Ishikawa (cell line): ENCODE results near the gene CHMP5.

Experiments used
- CEBPB ChIP-seq: IDR thresholded peaks from 2 replicates; pipeline ENCODE4 v1.6.1; 2012
- CREB1 ChIP-seq: IDR thresholded peaks from 2 replicates; pipeline ENCODE4 v1.6.1; 2012; ENCODE audit warnings: low read depth
- EGR1 ChIP-seq: IDR thresholded peaks from 2 replicates; pipeline ENCODE4 v1.6.1; 2012
- EP300 ChIP-seq: IDR thresholded peaks from 2 replicates; pipeline ENCODE4 v1.6.1; 2012; ENCODE audit warnings: borderline replicate concordance
- FOXM1 ChIP-seq: IDR thresholded peaks from 2 replicates; pipeline ENCODE4 v1.6.1; 2012; ENCODE audit warnings: low read depth, borderline replicate concordance
- MAX ChIP-seq: IDR thresholded peaks from 2 replicates; pipeline ENCODE4 v1.6.1; 2012
- NFIC ChIP-seq: IDR thresholded peaks from 2 replicates; pipeline ENCODE4 v1.6.1; 2012
- RAD21 ChIP-seq: IDR thresholded peaks from 2 replicates; pipeline ENCODE4 v1.6.1; 2012; ENCODE audit warnings: low read depth
- REST ChIP-seq: IDR thresholded peaks from 2 replicates; pipeline ENCODE4 v1.6.1; 2012; ENCODE audit warnings: low read depth, mild to moderate bottlenecking
- TAF1 ChIP-seq: IDR thresholded peaks from 2 replicates; pipeline ENCODE4 v1.6.1; 2012; ENCODE audit warnings: low read depth, mild to moderate bottlenecking
- TCF12 ChIP-seq: IDR thresholded peaks from 2 replicates; pipeline ENCODE4 v1.6.1; 2012; ENCODE audit warnings: low read depth
- TEAD4 ChIP-seq: IDR thresholded peaks from 2 replicates; pipeline ENCODE4 v1.6.1; 2012
- USF1 ChIP-seq: IDR thresholded peaks from 2 replicates; pipeline ENCODE4 v1.6.1; 2012
- YY1 ChIP-seq: IDR thresholded peaks from 2 replicates; pipeline ENCODE4 v1.6.1; 2012; ENCODE audit warnings: low read depth
- ZBTB7A ChIP-seq: IDR thresholded peaks from 2 replicates; pipeline ENCODE4 v1.6.1; 2012; ENCODE audit warnings: low read depth

Gene CHMP5

GRCh38 chr9:33273266-33273971 lies 8.6 kb downstream of the CHMP5 start:
- TF ChIP-seq TEAD4 = no peak
- TF ChIP-seq RAD21 = no peak

- TF ChIP-seq CREB1 (no peak), EGR1 (no peak), MAX (no peak), TAF1 (no peak), FOXM1 (no peak), TCF12 (no peak), ZBTB7A (no peak), NFIC (no peak), EP300 (no peak)
Measured at GRCh38 chr9:33273972-33274328, 9.1 kb downstream of the CHMP5 start.

GRCh38 chr9:33277484-33277883 lies 12.6 kb downstream of the CHMP5 start:
- no peak for TF ChIP-seq USF1
- no peak for TF ChIP-seq NFIC
- no peak for TF ChIP-seq FOXM1
- no peak for TF ChIP-seq TAF1
- TF ChIP-seq TEAD4 = no peak

- TF ChIP-seq TEAD4 = no peak
Measured at GRCh38 chr9:33285502-33285901, 20.7 kb downstream of the CHMP5 start.

GRCh38 chr9:33287087-33287490 lies 22.2 kb downstream of the CHMP5 start:
- TF ChIP-seq EP300 (no peak), NFIC (peak; percentile 40; the same call in 1 of the 2 replicates), TAF1 (no peak), ZBTB7A (no peak), YY1 (no peak), TCF12 (no peak), RAD21 (peak; percentile 72), REST (no peak)

GRCh38 chr9:33288235-33288634 lies 23.4 kb downstream of the CHMP5 start:
- TF ChIP-seq RAD21 (no peak), EP300 (no peak), TCF12 (no peak), TEAD4 (no peak), CREB1 (no peak), USF1 (no peak), REST (no peak), CEBPB (no peak), EGR1 (no peak), FOXM1 (no peak), YY1 (no peak), NFIC (no peak), ZBTB7A (no peak), MAX (no peak), TAF1 (no peak)
